Measurements from ENCODE around the gene JAKMIP1. TPM values are rescaled to one million over a fixed set of nuclear protein-coding genes. Genes with fewer than 3 reads are reported as not detected.

The JAKMIP1 gene
- total RNA-seq, 6 donors from 2014 or later = 0.40 to 6.8 (median 1.0) TPM

- TF ChIP-seq POLR2A (IDR thresholded peaks at IDR 0.05) (no peak), EP300 (IDR thresholded peaks at IDR 0.05) (no peak), POLR2AphosphoS5 (IDR thresholded peaks at IDR 0.05) (no peak), CTCF (IDR thresholded peaks at IDR 0.05) (no peak)
- WGBS, 2 donors = 89 to 93% methylated on average over 6 of the region's 6 CpGs
- Histone ChIP-seq H3K36me3 (no peaks in the 10 kb centered on the region), H3K27me3 (no peaks in the 10 kb centered on the region), H3K9me3 (no peaks in the 10 kb centered on the region), H3K4me1 (peaks cover 0 to 5% (median 0%) of the 10 kb centered on the region in 4 donors), H3K27ac (no peak overlapping the region), H3K4me3 (no peak overlapping the region)
- DNase-seq (no peak), ATAC-seq (ENCODE audit: low FRiP score in 2 of 2) (no peak)
Observed at GRCh38 chr4:6074758-6075157, 125.6 kb downstream of the JAKMIP1 start.

- Histone ChIP-seq H3K27me3 (no peaks in the 10 kb centered on the region), H3K36me3 (no peaks in the 10 kb centered on the region), H3K4me3 (no peak overlapping the region), H3K27ac (no peak overlapping the region), H3K4me1 (peaks cover 0 to 5% (median 0%) of the 10 kb centered on the region in 4 donors), H3K9me3 (no peaks in the 10 kb centered on the region)
- WGBS, 2 donors = 46 to 47% methylated on average over 8 of the region's 8 CpGs
- ATAC-seq (ENCODE audit: low FRiP score in 2 of 2) (no peak), DNase-seq (peak in 1 of 2 donors; percentile 46)
- TF ChIP-seq POLR2AphosphoS5 (IDR thresholded peaks at IDR 0.05) (no peak), EP300 (IDR thresholded peaks at IDR 0.05) (no peak), POLR2A (IDR thresholded peaks at IDR 0.05) (no peak), CTCF (IDR thresholded peaks at IDR 0.05) (no peak)
Observed at GRCh38 chr4:6071959-6072720, 128.2 kb downstream of the JAKMIP1 start.

GRCh38 chr4:6071191-6071958 is 129.0 kb downstream of the JAKMIP1 start:
- TF ChIP-seq CTCF (IDR thresholded peaks at IDR 0.05) (no peak), POLR2A (IDR thresholded peaks at IDR 0.05) (no peak), POLR2AphosphoS5 (IDR thresholded peaks at IDR 0.05) (no peak), EP300 (IDR thresholded peaks at IDR 0.05) (no peak)
- Histone ChIP-seq H3K9me3 (no peaks in the 10 kb centered on the region), H3K4me1 (peaks cover 0 to 5% (median 0%) of the 10 kb centered on the region in 4 donors), H3K4me3 (no peak overlapping the region), H3K27me3 (no peaks in the 10 kb centered on the region), H3K27ac (no peak overlapping the region), H3K36me3 (no peaks in the 10 kb centered on the region)
- WGBS, 2 donors = 66 to 68% methylated on average over 7 to 14 of the region's 14 CpGs
- ATAC-seq (ENCODE audit: low FRiP score in 2 of 2) = peak in 1 of 2 donors; percentile 22
- DNase-seq = no peak

DNA sequence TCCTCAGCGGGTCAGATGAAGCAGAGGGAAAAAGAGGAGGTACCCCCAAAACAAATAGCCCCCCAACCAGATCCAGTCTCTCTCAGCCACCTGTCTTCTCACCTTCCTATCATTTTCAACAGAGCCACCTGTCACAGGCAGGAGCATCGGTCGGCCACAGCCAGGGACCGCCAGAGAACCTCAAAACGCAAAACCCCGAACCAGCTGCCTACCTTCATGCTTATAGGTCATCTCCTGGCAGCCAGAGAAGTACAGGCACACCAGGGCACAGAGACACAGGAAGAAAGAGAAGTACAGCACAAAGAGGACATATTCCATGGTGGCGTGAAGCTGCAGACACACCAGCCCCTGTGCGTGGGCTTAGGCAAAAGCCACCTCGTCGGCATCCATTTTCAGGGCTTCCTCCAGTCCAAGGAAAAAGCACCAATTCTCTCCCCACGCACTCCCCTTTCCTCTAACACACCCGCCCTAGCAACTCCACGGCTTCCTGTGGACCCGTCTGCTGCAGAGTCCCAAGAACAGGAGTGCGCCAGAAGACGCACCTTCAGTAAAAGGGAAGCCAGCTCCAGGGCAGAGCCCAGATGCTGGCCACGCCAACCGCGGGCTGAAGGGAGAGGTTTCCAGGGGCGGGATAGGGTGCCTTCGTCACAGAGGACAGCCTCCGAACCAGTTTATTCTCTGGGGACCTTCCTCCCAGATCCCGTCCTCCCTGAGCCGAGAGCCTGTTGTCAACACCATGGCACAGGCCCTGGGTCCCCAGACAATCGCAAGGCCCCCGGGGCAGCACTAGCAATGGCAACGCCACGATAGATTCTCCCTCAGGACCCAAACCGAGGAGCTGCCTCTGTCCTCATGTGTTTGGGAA is 130.3 kb downstream of the JAKMIP1 start:
- TF ChIP-seq EP300 (IDR thresholded peaks at IDR 0.05) (no peak), CTCF (IDR thresholded peaks at IDR 0.05) (no peak), POLR2AphosphoS5 (IDR thresholded peaks at IDR 0.05) (no peak), POLR2A (IDR thresholded peaks at IDR 0.05) (no peak)
- H3K36me3 ChIP-seq = no peaks in the 10 kb centered on the region
- H3K27ac ChIP-seq = no peak overlapping the region
- H3K9me3 ChIP-seq = no peaks in the 10 kb centered on the region
- ATAC-seq (ENCODE audit: low FRiP score in 2 of 2) (no peak), DNase-seq (no peak)
- no peaks in the 10 kb centered on the region for H3K27me3 ChIP-seq
- 63 to 73% methylated on average over 21 to 29 of the region's 29 CpGs for WGBS, 2 donors
- peaks cover 0 to 5% (median 0%) of the 10 kb centered on the region in 4 donors for H3K4me1 ChIP-seq
- H3K4me3 ChIP-seq = no peak overlapping the region

Measured in upper lobe of left lung (tissue), 6 donors.